CD14-positive monocyte (primary cell): ENCODE results near the gene KITLG. TPM values are rescaled to one million over a fixed set of nuclear protein-coding genes. Genes with fewer than 3 reads are reported as not detected.

Experiments used
- DNase-seq, 3 donors: peaks; one replicate each; pipeline ENCODE4 v3.0.0-alpha.2; 2011 to 2022
- H2AFZ ChIP-seq: 2 replicates; pipeline ENCODE4 v1.6.0; 2012; ENCODE audit warnings: mild to moderate bottlenecking, low read depth, low read length, inconsistent platforms; ENCODE audit not compliant: insufficient read depth, poor library complexity, severe bottlenecking
- H3K27ac ChIP-seq, 2 donors: 1 replicate in 1 of 2; 2 replicates in 1 of 2; pipeline ENCODE4 v1.5.1; 2012 to 2013; ENCODE audit warnings: low read length in 2 of 2, control low read depth in 1 of 2, inconsistent platforms in 1 of 2, low read depth in 1 of 2, mild to moderate bottlenecking in 1 of 2
- H3K27me3 ChIP-seq, 2 donors: one replicate each; pipeline versions ENCODE4 v1.6.0 to v1.6.1; 2011 to 2013; ENCODE audit warnings: low read length in 2 of 2; ENCODE audit not compliant: control insufficient read depth in 2 of 2, insufficient read depth in 2 of 2
- H3K36me3 ChIP-seq, 2 donors: replicated peaks in 1 of 2; 1 replicate in 1 of 2; 2 replicates in 1 of 2; pipeline versions ENCODE4 v1.5.1 to v1.6.1; 2012 to 2013; ENCODE audit warnings: low read length in 2 of 2, control low read depth in 1 of 2, inconsistent platforms in 1 of 2, mild to moderate bottlenecking in 1 of 2; ENCODE audit not compliant: insufficient read depth in 2 of 2, control insufficient read depth in 1 of 2
- H3K4me1 ChIP-seq, 2 donors: 1 replicate in 1 of 2; 2 replicates in 1 of 2; pipeline versions ENCODE4 v1.5.1 to v1.6.1; 2012 to 2013; ENCODE audit warnings: low read length in 2 of 2, control low read depth in 1 of 2, inconsistent platforms in 1 of 2, mild to moderate bottlenecking in 1 of 2, moderate library complexity in 1 of 2; ENCODE audit not compliant: insufficient read depth in 2 of 2, control insufficient read depth in 1 of 2
- H3K4me2 ChIP-seq: replicated peaks from 2 replicates; pipeline ENCODE3; 2012; ENCODE audit warnings: low read length, moderate library complexity, mild to moderate bottlenecking; ENCODE audit not compliant: poor library complexity, severe bottlenecking; ENCODE audit errors: extremely low read depth
- H3K4me3 ChIP-seq, 3 experiments: fragments of 200-600 bp in 1 of 3; sonication (generic) in 1 of 3; replicated peaks in 1 of 3; 1 replicate in 2 of 3; 2 replicates in 1 of 3; pipeline ENCODE4 v1.5.1; 2011 to 2013; ENCODE audit warnings: low read length in 3 of 3, mild to moderate bottlenecking in 3 of 3, control low read depth in 2 of 3, low read depth in 2 of 3, inconsistent platforms in 1 of 3, moderate library complexity in 1 of 3
- H3K79me2 ChIP-seq: 2 replicates; pipeline ENCODE4 v1.6.0; 2012; ENCODE audit warnings: mild to moderate bottlenecking, control low read depth, inconsistent platforms, low read length, moderate library complexity; ENCODE audit not compliant: insufficient read depth
- H3K9ac ChIP-seq: 2 replicates; pipeline ENCODE4 v1.6.0; 2017; ENCODE audit warnings: low read length, mild to moderate bottlenecking; ENCODE audit not compliant: insufficient read depth, poor library complexity, severe bottlenecking
- H3K9me3 ChIP-seq, 2 donors: replicated peaks in 1 of 2; 1 replicate in 1 of 2; 2 replicates in 1 of 2; pipeline versions ENCODE4 v1.5.1 to v1.6.1; 2012 to 2013; ENCODE audit warnings: low read length in 2 of 2, control low read depth in 1 of 2; ENCODE audit not compliant: control insufficient read depth in 1 of 2, insufficient read depth in 1 of 2
- H4K20me1 ChIP-seq: 2 replicates; pipeline ENCODE4 v1.6.0; 2012; ENCODE audit warnings: mild to moderate bottlenecking, low read length, control low read depth, moderate library complexity; ENCODE audit not compliant: insufficient read depth
- H3K27ac Mint-ChIP-seq, 7 donors: one replicate each; pipeline ENCODE4 v1.8.0; 2020; ENCODE audit warnings: mild to moderate bottlenecking in 7 of 7, mixed read lengths in 7 of 7, moderate library complexity in 6 of 7, inconsistent platforms in 2 of 7
- H3K27me3 Mint-ChIP-seq, 3 donors: one replicate each; pipeline ENCODE4 v1.8.0; 2021 to 2022; ENCODE audit warnings: low read depth in 3 of 3, mild to moderate bottlenecking in 3 of 3, mixed read lengths in 3 of 3, moderate library complexity in 3 of 3, inconsistent platforms in 1 of 3
- H3K36me3 Mint-ChIP-seq, 2 donors: one replicate each; pipeline ENCODE4 v1.8.0; 2020; ENCODE audit warnings: mixed read lengths in 2 of 2, inconsistent platforms in 1 of 2, mild to moderate bottlenecking in 1 of 2
- H3K4me1 Mint-ChIP-seq: one replicate; pipeline ENCODE4 v1.8.0; 2020; ENCODE audit warnings: mild to moderate bottlenecking, mixed read lengths
- H3K4me3 Mint-ChIP-seq, 2 donors: one replicate each; pipeline ENCODE4 v1.8.0; 2020; ENCODE audit warnings: mild to moderate bottlenecking in 2 of 2, mixed read lengths in 2 of 2, moderate library complexity in 1 of 2
- H3K9me3 Mint-ChIP-seq, 7 donors: one replicate each; pipeline ENCODE4 v1.8.0; 2020 to 2022; ENCODE audit warnings: mixed read lengths in 7 of 7, mild to moderate bottlenecking in 6 of 7, moderate library complexity in 6 of 7, inconsistent platforms in 2 of 7
- WGBS: methylation state at CpG from one replicate; pipeline ENCODE4 v1.1.5; 2013; ENCODE audit warnings: missing lambda C conversion rate; ENCODE audit not compliant: insufficient coverage; 5-methylcytosine and 5-hydroxymethylcytosine counted together
- intact Hi-C, 2 donors: fragments of 100-400 bp; cut with micrococcal nuclease; formaldehyde crosslinking; loops; one replicate each; pipeline versions ENCODE4 v1.15.0 to v1.15.1; 2023
- polyA plus RNA-seq, 3 donors: library from polyadenylated mRNA; depleted of rRNA in 1 of 3; unstranded in 2 of 3; stranded (reverse) in 1 of 3; fragments of 300-500 nt in 2 of 3; fragments of >200 nt in 1 of 3; fragmentation: Illumina TruSeq in 2 of 3; gene quantifications; 1 replicate in 2 of 3; 2 replicates in 1 of 3; pipeline ENCODE4 v1.2.3, GENCODE V29; 2012 to 2021
- TF ChIP-seq, protein P1 (sequence below): fragments of 200-600 bp; IDR thresholded peaks from one replicate; pipeline ENCODE4 v1.8.0; 2022; ENCODE audit warnings: antibody characterized with exemption, mild to moderate bottlenecking

KITLG gene
- polyA plus RNA-seq, 3 donors = 0.03 to 0.07 TPM; not detected in 1

DNA sequence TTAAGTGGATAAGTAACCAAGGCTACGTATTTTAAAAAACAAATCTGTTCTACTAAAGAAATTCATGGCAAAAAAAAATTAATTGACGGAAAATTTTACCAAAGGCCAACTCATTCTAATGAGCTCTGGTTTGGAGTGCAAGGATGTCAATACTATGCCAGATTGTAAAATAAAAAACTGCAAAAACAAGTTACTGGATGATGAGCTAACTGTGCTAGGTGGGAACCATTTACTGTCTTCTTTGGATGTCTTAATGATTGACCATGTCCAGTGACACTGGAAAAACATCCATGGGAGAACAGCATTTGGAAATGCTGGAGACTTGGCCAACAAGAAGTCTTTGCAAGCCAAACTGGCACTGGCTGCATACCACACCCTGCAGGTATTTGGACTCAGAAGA is 41.6 kb downstream of the KITLG start:
- WGBS = no CpG with 5 or more reads among the region's 2 CpGs
- intact Hi-C loops = no loop called here
- Histone ChIP-seq H3K36me3 (no peaks in the 10 kb centered on the region), H3K4me3 (no peak overlapping the region), H3K27ac (no peak overlapping the region), H4K20me1 (no peaks in the 10 kb centered on the region), H3K79me2 (no peaks in the 10 kb centered on the region), H2AFZ (no peak overlapping the region), H3K9me3 (no peaks in the 10 kb centered on the region), H3K4me2 (no peak overlapping the region), H3K4me1 (no peaks in the 10 kb centered on the region), H3K27me3 (no peaks in the 10 kb centered on the region), H3K9ac (no peak overlapping the region)
- no peak overlapping the region for H3K4me3 Mint-ChIP-seq
- DNase-seq = no peak
- TF ChIP-seq, protein P1, sequence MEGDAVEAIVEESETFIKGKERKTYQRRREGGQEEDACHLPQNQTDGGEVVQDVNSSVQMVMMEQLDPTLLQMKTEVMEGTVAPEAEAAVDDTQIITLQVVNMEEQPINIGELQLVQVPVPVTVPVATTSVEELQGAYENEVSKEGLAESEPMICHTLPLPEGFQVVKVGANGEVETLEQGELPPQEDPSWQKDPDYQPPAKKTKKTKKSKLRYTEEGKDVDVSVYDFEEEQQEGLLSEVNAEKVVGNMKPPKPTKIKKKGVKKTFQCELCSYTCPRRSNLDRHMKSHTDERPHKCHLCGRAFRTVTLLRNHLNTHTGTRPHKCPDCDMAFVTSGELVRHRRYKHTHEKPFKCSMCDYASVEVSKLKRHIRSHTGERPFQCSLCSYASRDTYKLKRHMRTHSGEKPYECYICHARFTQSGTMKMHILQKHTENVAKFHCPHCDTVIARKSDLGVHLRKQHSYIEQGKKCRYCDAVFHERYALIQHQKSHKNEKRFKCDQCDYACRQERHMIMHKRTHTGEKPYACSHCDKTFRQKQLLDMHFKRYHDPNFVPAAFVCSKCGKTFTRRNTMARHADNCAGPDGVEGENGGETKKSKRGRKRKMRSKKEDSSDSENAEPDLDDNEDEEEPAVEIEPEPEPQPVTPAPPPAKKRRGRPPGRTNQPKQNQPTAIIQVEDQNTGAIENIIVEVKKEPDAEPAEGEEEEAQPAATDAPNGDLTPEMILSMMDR = no peak
- peaks cover 0 to 3% (median 0%) of the 10 kb centered on the region in 3 donors for H3K27me3 Mint-ChIP-seq
- no peaks in the 10 kb centered on the region for H3K4me1 Mint-ChIP-seq
- H3K27ac Mint-ChIP-seq = no peak overlapping the region
- H3K36me3 Mint-ChIP-seq = no peaks in the 10 kb centered on the region
- peaks cover 0 to 6% (median 3%) of the 10 kb centered on the region in 7 donors for H3K9me3 Mint-ChIP-seq

- H3K4me2 ChIP-seq = no peak overlapping the region
- H3K4me3 ChIP-seq = no peak overlapping the region
- H3K9ac ChIP-seq = no peak overlapping the region
- H3K27me3 ChIP-seq = no peaks in the 10 kb centered on the region
- H3K9me3 ChIP-seq = no peaks in the 10 kb centered on the region
- Mint-ChIP-seq H3K4me1 (no peaks in the 10 kb centered on the region), H3K4me3 (no peak overlapping the region), H3K9me3 (peaks cover 0 to 6% (median 3%) of the 10 kb centered on the region in 7 donors), H3K27me3 (peaks cover 0 to 3% (median 0%) of the 10 kb centered on the region in 3 donors), H3K36me3 (no peaks in the 10 kb centered on the region), H3K27ac (no peak overlapping the region)
- H3K27ac ChIP-seq = no peak overlapping the region
- no peaks in the 10 kb centered on the region for H3K36me3 ChIP-seq
- no peaks in the 10 kb centered on the region for H3K79me2 ChIP-seq
- intact Hi-C loops = no loop called here
- no peaks in the 10 kb centered on the region for H4K20me1 ChIP-seq
- TF ChIP-seq, protein P1 = no peak
- no peaks in the 10 kb centered on the region for H3K4me1 ChIP-seq
- no peak overlapping the region for H2AFZ ChIP-seq
- no peak for DNase-seq
- 67% methylated on average over 1 of the region's 1 CpG for WGBS
Measured at GRCh38 chr12:88538250-88538649, 42.0 kb downstream of the KITLG start.
